ENCODE results near the gene CCDC91. TPM values are rescaled to one million over a fixed set of nuclear protein-coding genes. Genes with fewer than 3 reads are reported as not detected.

Gene CCDC91
- polyA plus RNA-seq, 3 donors: 6.3 to 18.1 (median 15.6) TPM

DNA sequence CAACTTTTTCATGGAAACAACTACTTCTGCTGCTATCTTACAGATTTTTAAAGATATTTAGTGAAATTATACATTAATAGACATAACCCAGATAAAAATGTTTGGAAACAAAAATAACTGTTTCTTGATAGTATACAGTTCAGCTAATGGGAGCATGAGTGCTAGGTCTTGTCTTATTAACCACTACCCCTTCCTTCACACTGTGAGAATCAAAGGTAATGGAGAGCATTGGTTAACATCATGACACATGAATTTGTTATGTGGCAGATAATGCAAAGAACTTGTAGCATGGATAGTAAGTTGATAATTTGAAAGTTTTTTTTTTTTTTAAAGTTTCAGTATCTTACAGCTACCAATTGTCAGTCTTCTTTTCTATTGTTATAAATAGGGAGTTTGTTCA is 44.2 kb downstream of the CCDC91 start:
- Histone ChIP-seq H3K4me3 (replicated peaks in 1 of 3; ENCODE audit: low read depth in 2 of 3, low read length in 3 of 3) (no peak overlapping the region), H3K27me3 (ENCODE audit: control insufficient read depth in 2 of 2, insufficient read depth in 2 of 2, low read length in 2 of 2) (no peaks in the 10 kb centered on the region), H3K9ac (ENCODE audit: insufficient read depth, low read length, poor library complexity, severe bottlenecking) (no peak overlapping the region), H3K9me3 (replicated peaks in 1 of 2; ENCODE audit: control insufficient read depth in 1 of 2, insufficient read depth in 1 of 2, low read length in 2 of 2) (no peaks in the 10 kb centered on the region), H2AFZ (ENCODE audit: insufficient read depth, low read depth, low read length, poor library complexity, severe bottlenecking) (no peak overlapping the region), H3K4me1 (ENCODE audit: control insufficient read depth in 1 of 2, insufficient read depth in 2 of 2, low read length in 2 of 2) (no peaks in the 10 kb centered on the region), H3K27ac (ENCODE audit: low read depth in 1 of 2, low read length in 2 of 2) (no peak overlapping the region), H4K20me1 (ENCODE audit: insufficient read depth, low read length) (no peaks in the 10 kb centered on the region), H3K79me2 (ENCODE audit: insufficient read depth, low read length) (peaks cover 3% of the 10 kb centered on the region), H3K4me2 (replicated peaks; ENCODE audit: extremely low read depth, low read length, poor library complexity, severe bottlenecking) (no peak overlapping the region), H3K36me3 (replicated peaks in 1 of 2; ENCODE audit: control insufficient read depth in 1 of 2, insufficient read depth in 2 of 2, low read length in 2 of 2) (no peaks in the 10 kb centered on the region)
- no peak for DNase-seq
- intact Hi-C loops (cut with micrococcal nuclease): no loop called here
- no peak overlapping the region for H3K4me3 Mint-ChIP-seq
- TF ChIP-seq, protein P1, sequence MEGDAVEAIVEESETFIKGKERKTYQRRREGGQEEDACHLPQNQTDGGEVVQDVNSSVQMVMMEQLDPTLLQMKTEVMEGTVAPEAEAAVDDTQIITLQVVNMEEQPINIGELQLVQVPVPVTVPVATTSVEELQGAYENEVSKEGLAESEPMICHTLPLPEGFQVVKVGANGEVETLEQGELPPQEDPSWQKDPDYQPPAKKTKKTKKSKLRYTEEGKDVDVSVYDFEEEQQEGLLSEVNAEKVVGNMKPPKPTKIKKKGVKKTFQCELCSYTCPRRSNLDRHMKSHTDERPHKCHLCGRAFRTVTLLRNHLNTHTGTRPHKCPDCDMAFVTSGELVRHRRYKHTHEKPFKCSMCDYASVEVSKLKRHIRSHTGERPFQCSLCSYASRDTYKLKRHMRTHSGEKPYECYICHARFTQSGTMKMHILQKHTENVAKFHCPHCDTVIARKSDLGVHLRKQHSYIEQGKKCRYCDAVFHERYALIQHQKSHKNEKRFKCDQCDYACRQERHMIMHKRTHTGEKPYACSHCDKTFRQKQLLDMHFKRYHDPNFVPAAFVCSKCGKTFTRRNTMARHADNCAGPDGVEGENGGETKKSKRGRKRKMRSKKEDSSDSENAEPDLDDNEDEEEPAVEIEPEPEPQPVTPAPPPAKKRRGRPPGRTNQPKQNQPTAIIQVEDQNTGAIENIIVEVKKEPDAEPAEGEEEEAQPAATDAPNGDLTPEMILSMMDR (IDR thresholded peaks at IDR 0.05): no peak
- no peak overlapping the region for H3K27ac Mint-ChIP-seq
- H3K36me3 Mint-ChIP-seq: peaks cover 0 to 4% of the 10 kb centered on the region in 2 donors
- H3K9me3 Mint-ChIP-seq: peaks cover 0 to 2% (median 0%) of the 10 kb centered on the region in 7 donors
- no peaks in the 10 kb centered on the region for H3K27me3 Mint-ChIP-seq (ENCODE audit: low read depth in 3 of 3)
- H3K4me1 Mint-ChIP-seq: peaks cover 2% of the 10 kb centered on the region

DNA sequence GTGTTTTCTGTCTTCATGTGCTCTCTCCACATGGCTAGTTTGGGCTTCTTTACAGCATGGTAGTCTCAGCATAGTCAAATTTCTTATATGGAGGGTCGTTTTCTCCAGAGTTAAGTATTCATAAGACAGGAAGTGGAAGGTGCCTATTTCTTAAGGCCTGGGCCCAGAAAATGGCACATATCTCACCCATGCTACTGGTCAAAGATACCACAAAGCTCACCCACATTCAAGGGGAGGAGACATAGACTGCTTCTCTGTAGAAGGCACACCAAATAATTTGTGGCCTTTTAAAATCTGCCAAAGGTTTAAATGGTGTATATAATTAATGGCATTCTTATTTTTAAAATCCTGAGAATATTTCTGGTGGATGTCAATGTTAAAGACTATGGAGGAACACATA is 44.8 kb downstream of the CCDC91 start:
- no peaks in the 10 kb centered on the region for H3K27me3 ChIP-seq (ENCODE audit: control insufficient read depth in 2 of 2, insufficient read depth in 2 of 2, low read length in 2 of 2)
- H3K36me3 Mint-ChIP-seq: peaks cover 0 to 4% of the 10 kb centered on the region in 2 donors
- TF ChIP-seq, protein P1 (IDR thresholded peaks at IDR 0.05): no peak
- H3K79me2 ChIP-seq (ENCODE audit: insufficient read depth, low read length): peaks cover 3% of the 10 kb centered on the region
- no peaks in the 10 kb centered on the region for H3K27me3 Mint-ChIP-seq (ENCODE audit: low read depth in 3 of 3)
- no peak overlapping the region for H3K4me2 ChIP-seq (replicated peaks; ENCODE audit: extremely low read depth, low read length, poor library complexity, severe bottlenecking)
- no peak overlapping the region for H3K4me3 Mint-ChIP-seq
- no peaks in the 10 kb centered on the region for H3K36me3 ChIP-seq (replicated peaks in 1 of 2; ENCODE audit: control insufficient read depth in 1 of 2, insufficient read depth in 2 of 2, low read length in 2 of 2)
- no peak overlapping the region for H3K27ac Mint-ChIP-seq
- no peak overlapping the region for H3K27ac ChIP-seq (ENCODE audit: low read depth in 1 of 2, low read length in 2 of 2)
- no peaks in the 10 kb centered on the region for H3K9me3 ChIP-seq (replicated peaks in 1 of 2; ENCODE audit: control insufficient read depth in 1 of 2, insufficient read depth in 1 of 2, low read length in 2 of 2)
- no peaks in the 10 kb centered on the region for H3K4me1 ChIP-seq (ENCODE audit: control insufficient read depth in 1 of 2, insufficient read depth in 2 of 2, low read length in 2 of 2)
- H3K4me3 ChIP-seq (replicated peaks in 1 of 3; ENCODE audit: low read depth in 2 of 3, low read length in 3 of 3): no peak overlapping the region
- no peak for DNase-seq
- no peak overlapping the region for H3K9ac ChIP-seq (ENCODE audit: insufficient read depth, low read length, poor library complexity, severe bottlenecking)
- WGBS (ENCODE audit: insufficient coverage): no CpG with 5 or more reads among the region's 1 CpG
- H2AFZ ChIP-seq (ENCODE audit: insufficient read depth, low read depth, low read length, poor library complexity, severe bottlenecking): no peak overlapping the region
- peaks cover 0 to 2% (median 0%) of the 10 kb centered on the region in 7 donors for H3K9me3 Mint-ChIP-seq
- H4K20me1 ChIP-seq (ENCODE audit: insufficient read depth, low read length): no peaks in the 10 kb centered on the region
- H3K4me1 Mint-ChIP-seq: no peaks in the 10 kb centered on the region
- intact Hi-C loops (cut with micrococcal nuclease): no loop called here

All from CD14-positive monocyte (primary cell).